GM23338 (cell line): ENCODE data around the gene MICALL1. TPM values are rescaled to one million over a fixed set of nuclear protein-coding genes. Genes with fewer than 3 reads are reported as not detected.

Experiments used
- ATAC-seq: fragments of 200-7000 bp; cut with Tn5 transposase; 3 replicates; pipeline ENCODE4 v1.9.1; 2020
- DNase-seq: peaks from one replicate; pipeline ENCODE4 v3.0.0-alpha.2; 2015; ENCODE audit warnings: low spot score
- H2AFZ ChIP-seq: fragments of 200-600 bp; sonication (generic); 2 replicates; pipeline ENCODE4 v1.8.0; 2016; ENCODE audit warnings: antibody characterized with exemption, mild to moderate bottlenecking, moderate library complexity
- H3F3A ChIP-seq: fragments of 200-600 bp; sonication (generic); replicated peaks from 2 replicates; pipeline ENCODE4 v1.8.0; 2017; ENCODE audit warnings: antibody characterized with exemption, mixed run types, low read depth
- H3K27ac ChIP-seq: fragments of 200-600 bp; sonication (generic); 2 replicates; pipeline ENCODE4 v1.6.1; 2016; ENCODE audit warnings: low read depth
- H3K27me3 ChIP-seq: fragments of 200-600 bp; sonication (generic); 2 replicates; pipeline ENCODE4 v1.8.0; 2016; ENCODE audit warnings: mild to moderate bottlenecking, mixed run types, moderate library complexity; ENCODE audit not compliant: insufficient read depth
- H3K36me3 ChIP-seq: fragments of 200-600 bp; sonication (generic); 2 replicates; pipeline ENCODE4 v1.8.0; 2016; ENCODE audit warnings: mild to moderate bottlenecking; ENCODE audit not compliant: insufficient read depth
- H3K4me1 ChIP-seq: fragments of 200-600 bp; sonication (generic); 2 replicates; pipeline ENCODE4 v1.8.0; 2016; ENCODE audit warnings: mild to moderate bottlenecking, moderate library complexity; ENCODE audit not compliant: insufficient read depth
- H3K4me2 ChIP-seq: fragments of 200-600 bp; sonication (generic); 2 replicates; pipeline ENCODE4 v1.7.1; 2017; ENCODE audit warnings: mixed run types
- H3K4me3 ChIP-seq: fragments of 200-600 bp; sonication (generic); 2 replicates; pipeline ENCODE4 v1.6.1; 2016; ENCODE audit warnings: mixed run types
- H3K79me2 ChIP-seq: fragments of 200-600 bp; sonication (generic); replicated peaks from 2 replicates; pipeline ENCODE4 v1.8.0; 2017; ENCODE audit warnings: mild to moderate bottlenecking; ENCODE audit not compliant: insufficient read depth
- H3K9me2 ChIP-seq: fragments of 200-600 bp; sonication (generic); 2 replicates; pipeline ENCODE4 v1.8.0; 2017; ENCODE audit not compliant: insufficient read depth
- H4K20me1 ChIP-seq: fragments of 200-600 bp; sonication (generic); replicated peaks from 2 replicates; pipeline ENCODE4 v1.8.0; 2017; ENCODE audit warnings: mild to moderate bottlenecking; ENCODE audit not compliant: insufficient read depth
- H3K27ac Mint-ChIP-seq: 2 replicates; pipeline ENCODE4 v1.8.0; 2020; ENCODE audit warnings: inconsistent platforms, mild to moderate bottlenecking, moderate library complexity, mixed read lengths
- H3K27me3 Mint-ChIP-seq: 3 replicates; pipeline ENCODE4 v1.8.0; 2022; ENCODE audit warnings: low read depth, mild to moderate bottlenecking, moderate library complexity, mixed read lengths, inconsistent platforms; ENCODE audit not compliant: insufficient read depth, poor library complexity
- H3K36me3 Mint-ChIP-seq: 3 replicates; pipeline ENCODE4 v1.8.0; 2021; ENCODE audit warnings: low read depth, mild to moderate bottlenecking, inconsistent platforms, moderate library complexity, mixed read lengths
- H3K4me1 Mint-ChIP-seq: 3 replicates; pipeline ENCODE4 v1.8.0; 2020; ENCODE audit warnings: mild to moderate bottlenecking, inconsistent platforms, mixed read lengths
- H3K4me3 Mint-ChIP-seq: 3 replicates; pipeline ENCODE4 v1.8.0; 2021; ENCODE audit warnings: moderate library complexity, mild to moderate bottlenecking, inconsistent platforms, mixed read lengths
- H3K9me3 Mint-ChIP-seq: 3 replicates; pipeline ENCODE4 v1.8.0; 2020; ENCODE audit warnings: moderate library complexity, mild to moderate bottlenecking, inconsistent platforms, mixed read lengths
- CREB1 ChIP-seq: fragments of 250-450 bp; sonication (Bioruptor Pico); IDR thresholded peaks from 2 replicates; pipeline ENCODE4 v1.5.0; 2020; ENCODE audit warnings: low read depth, mild to moderate bottlenecking, moderate library complexity
- CTCF ChIP-seq, 2 experiments: fragments of 200-600 bp in 1 of 2; sonication (generic) in 1 of 2; conservative IDR thresholded peaks; 2 replicates each; pipeline versions ENCODE4 v1.5.1 to v1.6.1; 2016 to 2017; ENCODE audit warnings: antibody characterized with exemption in 2 of 2, low read depth in 2 of 2, mild to moderate bottlenecking in 2 of 2, moderate library complexity in 1 of 2
- EZH2 ChIP-seq: fragments of 200-600 bp; sonication (generic); IDR thresholded peaks from one replicate; pipeline ENCODE4 v1.8.0; 2017; ENCODE audit warnings: antibody characterized with exemption, mild to moderate bottlenecking, low read depth; ENCODE audit not compliant: unreplicated experiment
- EZH2phosphoT487 ChIP-seq: fragments of 200-600 bp; sonication (generic); IDR thresholded peaks from one replicate; pipeline ENCODE4 v1.8.1; 2018; ENCODE audit warnings: antibody characterized with exemption; ENCODE audit not compliant: unreplicated experiment
- JUNB ChIP-seq: IDR thresholded peaks from one replicate; pipeline ENCODE4 v1.6.1; 2016; ENCODE audit warnings: antibody characterized with exemption; ENCODE audit not compliant: unreplicated experiment
- NANOG ChIP-seq: IDR thresholded peaks from 2 replicates; pipeline ENCODE4 v1.6.1; 2016; ENCODE audit warnings: antibody characterized with exemption, borderline replicate concordance
- POLR2AphosphoS5 ChIP-seq: IDR thresholded peaks from 2 replicates; pipeline ENCODE4 v1.6.1; 2016; ENCODE audit warnings: antibody characterized with exemption, low read depth
- REST ChIP-seq: IDR thresholded peaks from one replicate; pipeline ENCODE4 v1.6.1; 2018; ENCODE audit warnings: antibody characterized with exemption; ENCODE audit not compliant: unreplicated experiment
- STAT1 ChIP-seq: IDR thresholded peaks from one replicate; pipeline ENCODE4 v1.6.1; 2016; ENCODE audit warnings: antibody characterized with exemption; ENCODE audit not compliant: unreplicated experiment
- ZNF114 ChIP-seq: fragments of 250-450 bp; sonication (Bioruptor Pico); IDR thresholded peaks from 2 replicates; pipeline ENCODE4 v1.5.0; 2020; ENCODE audit warnings: mild to moderate bottlenecking, moderate library complexity
- ZNF331 ChIP-seq: fragments of 250-450 bp; sonication (Bioruptor Pico); IDR thresholded peaks from 2 replicates; pipeline ENCODE4 v1.5.0; 2020; ENCODE audit warnings: low read depth, mild to moderate bottlenecking, moderate library complexity
- polyA plus RNA-seq: library from polyadenylated mRNA; unstranded; fragments of >200 nt; fragmentation: Nextera tagmentation; extraction: Ambion mirVana; gene quantifications from 2 replicates; pipeline ENCODE4 v1.2.1, GENCODE V29; 2016
- total RNA-seq: library from RNA; depleted of rRNA; stranded (reverse); fragments of >200 nt; shearing (Covaris generic); gene quantifications from 2 replicates; pipeline ENCODE4 v1.2.3, GENCODE V29; 2014

MICALL1 gene
- total and polyA plus RNA-seq, 2 experiments from 2014 or later = 5.9 to 33.1 TPM

- Mint-ChIP-seq H3K4me1 (peaks cover 49% of the 10 kb centered on the region), H3K4me3 (no peak overlapping the region), H3K27me3 (peaks cover 10% of the 10 kb centered on the region), H3K9me3 (no peaks in the 10 kb centered on the region), H3K27ac (peak overlapping the region; percentile 89), H3K36me3 (peaks cover 7% of the 10 kb centered on the region)
- Histone ChIP-seq H4K20me1 (no peaks in the 10 kb centered on the region; the same call in 1 of the 2 replicates), H2AFZ (no peak overlapping the region), H3K79me2 (no peaks in the 10 kb centered on the region), H3K9me2 (no peaks in the 10 kb centered on the region), H3K4me3 (no peak overlapping the region), H3K4me1 (peaks cover 44% of the 10 kb centered on the region), H3K4me2 (no peak overlapping the region; the same call in 1 of the 2 replicates), H3K27ac (peak overlapping the region; percentile 94), H3F3A (peaks cover 24% of the 10 kb centered on the region), H3K27me3 (no peaks in the 10 kb centered on the region), H3K36me3 (no peaks in the 10 kb centered on the region; the same call in 1 of the 2 replicates)
- peak; percentile 43 for DNase-seq
- ATAC-seq = peak; percentile 3; the same call in 1 of the 3 replicates
- TF ChIP-seq CREB1 = no peak
- no peak for TF ChIP-seq REST
- TF ChIP-seq NANOG = no peak
- no peak for TF ChIP-seq STAT1
- no peak for TF ChIP-seq ZNF114 (CRISPR knock-in tag)
- no peak for TF ChIP-seq ZNF331 (CRISPR knock-in tag)
- no peak for TF ChIP-seq EZH2phosphoT487
- no peak for TF ChIP-seq POLR2AphosphoS5
- TF ChIP-seq EZH2 = no peak
- no peak for TF ChIP-seq CTCF (conservative IDR thresholded peaks at IDR 0.05; ENCODE audit: low read depth in 2 of 2)
Observed at GRCh38 chr22:37896181-37896592, 9.9 kb upstream of the MICALL1 start.

GRCh38 chr22:37896939-37897338, 9.2 kb upstream of the MICALL1 start:
- Mint-ChIP-seq H3K9me3 (no peaks in the 10 kb centered on the region; the same call in 2 of the 3 replicates), H3K4me1 (peaks cover 49% of the 10 kb centered on the region), H3K27ac (peak overlapping the region; percentile 89), H3K36me3 (peaks cover 3% of the 10 kb centered on the region; the same call in 2 of the 3 replicates), H3K27me3 (peaks cover 10% of the 10 kb centered on the region), H3K4me3 (no peak overlapping the region; the same call in 2 of the 3 replicates)
- no peak for ATAC-seq
- Histone ChIP-seq H3K27ac (peak overlapping the region; percentile 94), H3K9me2 (no peaks in the 10 kb centered on the region), H3K27me3 (no peaks in the 10 kb centered on the region), H3K4me3 (no peak overlapping the region), H3K4me2 (no peak overlapping the region), H3K4me1 (peaks cover 44% of the 10 kb centered on the region), H3K79me2 (no peaks in the 10 kb centered on the region), H2AFZ (no peak overlapping the region), H3F3A (peaks cover 16% of the 10 kb centered on the region), H3K36me3 (no peaks in the 10 kb centered on the region; the same call in 1 of the 2 replicates), H4K20me1 (no peaks in the 10 kb centered on the region; the same call in 1 of the 2 replicates)
- DNase-seq = no peak
- TF ChIP-seq STAT1 (no peak), NANOG (no peak), ZNF331 (CRISPR knock-in tag) (no peak), JUNB (no peak), EZH2phosphoT487 (no peak), POLR2AphosphoS5 (no peak), EZH2 (no peak), CTCF (conservative IDR thresholded peaks at IDR 0.05; ENCODE audit: low read depth in 2 of 2) (no peak), ZNF114 (CRISPR knock-in tag) (no peak), REST (no peak)
